H1 (cell line): ENCODE data around the gene HOXD11.

Source experiments
- CREB1 ChIP-seq: IDR thresholded peaks from 2 replicates; pipeline ENCODE4 v1.6.1; 2012; ENCODE audit warnings: inconsistent platforms
- EZH2 ChIP-seq: fragments of 200-600 bp; sonication (generic); IDR thresholded peaks from 2 replicates; pipeline ENCODE4 v1.7.1; 2012; ENCODE audit warnings: low read depth, mild to moderate bottlenecking, moderate library complexity, low read length, inconsistent platforms; ENCODE audit not compliant: severe bottlenecking
- HDAC2 ChIP-seq, 2 experiments: fragments of 300-600 bp in 1 of 2; sonication (generic) in 1 of 2; IDR thresholded peaks; 2 replicates each; pipeline ENCODE4 v1.6.1; 2011 to 2012; ENCODE audit warnings: low read depth in 2 of 2, low read length in 2 of 2, mild to moderate bottlenecking in 2 of 2, moderate library complexity in 2 of 2, borderline replicate concordance in 1 of 2, inconsistent platforms in 1 of 2
- POLR2A ChIP-seq, 2 experiments: IDR thresholded peaks; 1 replicate in 1 of 2; 2 replicates in 1 of 2; pipeline ENCODE4 v1.6.1; 2011; ENCODE audit warnings: low read depth in 2 of 2, low read length in 2 of 2, mild to moderate bottlenecking in 2 of 2; ENCODE audit errors: control extremely low read depth in 1 of 2
- SRF ChIP-seq: IDR thresholded peaks from 2 replicates; pipeline ENCODE4 v1.6.1; 2011; ENCODE audit warnings: mild to moderate bottlenecking, low read depth, low read length, moderate library complexity
- TF ChIP-seq, protein P1 (sequence below), 3 experiments: IDR thresholded peaks; 1 replicate in 2 of 3; 2 replicates in 1 of 3; pipeline versions ENCODE4 v1.5.1 to v1.6.1; 2011; ENCODE audit warnings: low read length in 3 of 3, mild to moderate bottlenecking in 3 of 3, inconsistent platforms in 2 of 3, low read depth in 1 of 3, moderate library complexity in 1 of 3; ENCODE audit not compliant: insufficient read depth in 1 of 3; ENCODE audit errors: control extremely low read depth in 1 of 3

DNA sequence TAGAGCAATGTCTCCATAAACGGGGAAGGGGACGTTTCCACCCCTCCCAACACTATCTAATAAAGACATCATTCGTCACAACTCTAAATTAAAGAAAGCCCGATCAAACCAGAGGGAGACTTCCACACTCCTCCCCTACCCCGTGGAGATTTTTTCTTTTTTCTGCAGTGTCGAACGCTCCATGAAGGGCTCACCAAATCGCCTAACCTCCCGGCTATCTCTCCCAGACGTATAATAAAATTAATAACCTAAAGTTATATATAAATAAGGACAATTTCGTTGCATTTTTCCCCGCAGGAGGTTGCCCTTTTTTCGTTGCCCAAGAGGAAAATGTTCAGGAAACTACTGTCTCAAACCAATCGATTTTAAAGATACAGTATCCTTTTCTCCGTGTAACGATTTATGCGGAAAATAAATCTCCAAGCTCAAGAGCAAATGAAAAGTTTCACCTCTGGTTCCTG is 25.7 kb upstream of the HOXD11 start:
- TF ChIP-seq, protein P1, sequence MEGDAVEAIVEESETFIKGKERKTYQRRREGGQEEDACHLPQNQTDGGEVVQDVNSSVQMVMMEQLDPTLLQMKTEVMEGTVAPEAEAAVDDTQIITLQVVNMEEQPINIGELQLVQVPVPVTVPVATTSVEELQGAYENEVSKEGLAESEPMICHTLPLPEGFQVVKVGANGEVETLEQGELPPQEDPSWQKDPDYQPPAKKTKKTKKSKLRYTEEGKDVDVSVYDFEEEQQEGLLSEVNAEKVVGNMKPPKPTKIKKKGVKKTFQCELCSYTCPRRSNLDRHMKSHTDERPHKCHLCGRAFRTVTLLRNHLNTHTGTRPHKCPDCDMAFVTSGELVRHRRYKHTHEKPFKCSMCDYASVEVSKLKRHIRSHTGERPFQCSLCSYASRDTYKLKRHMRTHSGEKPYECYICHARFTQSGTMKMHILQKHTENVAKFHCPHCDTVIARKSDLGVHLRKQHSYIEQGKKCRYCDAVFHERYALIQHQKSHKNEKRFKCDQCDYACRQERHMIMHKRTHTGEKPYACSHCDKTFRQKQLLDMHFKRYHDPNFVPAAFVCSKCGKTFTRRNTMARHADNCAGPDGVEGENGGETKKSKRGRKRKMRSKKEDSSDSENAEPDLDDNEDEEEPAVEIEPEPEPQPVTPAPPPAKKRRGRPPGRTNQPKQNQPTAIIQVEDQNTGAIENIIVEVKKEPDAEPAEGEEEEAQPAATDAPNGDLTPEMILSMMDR (IDR thresholded peaks at IDR 0.05; ENCODE audit: control extremely low read depth in 1 of 3, insufficient read depth in 1 of 3, low read depth in 1 of 3, low read length in 3 of 3) = no peak
- no peak for TF ChIP-seq HDAC2 (IDR thresholded peaks at IDR 0.05; ENCODE audit: borderline replicate concordance in 1 of 2, low read depth in 2 of 2, low read length in 2 of 2)
- TF ChIP-seq POLR2A (IDR thresholded peaks at IDR 0.05; ENCODE audit: control extremely low read depth in 1 of 2, low read depth in 2 of 2, low read length in 2 of 2) = no peak
- TF ChIP-seq SRF = no peak
- no peak for TF ChIP-seq CREB1
- no peak for TF ChIP-seq EZH2
